AG10803 (cell line): ENCODE results near the gene MYO5B.

Experiments
- DNase-seq: peaks from one replicate; pipeline ENCODE4 v3.0.0; 2010; ENCODE audit warnings: low read depth
- H3K4me3 ChIP-seq: 2 replicates; pipeline ENCODE4 v1.5.1; 2011; ENCODE audit warnings: mild to moderate bottlenecking, low read length, control low read depth
- TF ChIP-seq, protein P1 (sequence below): conservative IDR thresholded peaks from 2 replicates; pipeline ENCODE4 v1.5.1; 2011; ENCODE audit warnings: mild to moderate bottlenecking, low read length, control low read depth, inconsistent platforms

The MYO5B gene

DNA sequence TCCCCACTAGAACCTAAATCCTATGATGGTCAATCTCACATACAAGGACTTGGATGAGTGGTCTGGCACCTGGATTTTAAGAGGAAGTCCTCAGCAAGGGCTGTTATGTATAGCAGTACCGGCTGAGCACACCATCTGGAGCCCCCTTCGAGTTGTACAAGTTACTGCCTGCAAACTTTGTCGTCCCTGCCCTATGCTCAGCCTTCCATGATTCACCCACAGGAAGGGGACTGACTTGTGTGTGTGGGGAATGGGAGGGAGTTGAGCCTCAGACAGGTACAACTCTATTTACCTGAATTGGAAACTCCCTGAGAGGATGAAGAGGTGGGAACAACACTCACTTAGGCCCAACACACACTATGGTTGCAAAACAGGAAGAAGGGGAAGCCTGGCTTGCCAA lies 186.6 kb downstream of the MYO5B start:
- TF ChIP-seq, protein P1, sequence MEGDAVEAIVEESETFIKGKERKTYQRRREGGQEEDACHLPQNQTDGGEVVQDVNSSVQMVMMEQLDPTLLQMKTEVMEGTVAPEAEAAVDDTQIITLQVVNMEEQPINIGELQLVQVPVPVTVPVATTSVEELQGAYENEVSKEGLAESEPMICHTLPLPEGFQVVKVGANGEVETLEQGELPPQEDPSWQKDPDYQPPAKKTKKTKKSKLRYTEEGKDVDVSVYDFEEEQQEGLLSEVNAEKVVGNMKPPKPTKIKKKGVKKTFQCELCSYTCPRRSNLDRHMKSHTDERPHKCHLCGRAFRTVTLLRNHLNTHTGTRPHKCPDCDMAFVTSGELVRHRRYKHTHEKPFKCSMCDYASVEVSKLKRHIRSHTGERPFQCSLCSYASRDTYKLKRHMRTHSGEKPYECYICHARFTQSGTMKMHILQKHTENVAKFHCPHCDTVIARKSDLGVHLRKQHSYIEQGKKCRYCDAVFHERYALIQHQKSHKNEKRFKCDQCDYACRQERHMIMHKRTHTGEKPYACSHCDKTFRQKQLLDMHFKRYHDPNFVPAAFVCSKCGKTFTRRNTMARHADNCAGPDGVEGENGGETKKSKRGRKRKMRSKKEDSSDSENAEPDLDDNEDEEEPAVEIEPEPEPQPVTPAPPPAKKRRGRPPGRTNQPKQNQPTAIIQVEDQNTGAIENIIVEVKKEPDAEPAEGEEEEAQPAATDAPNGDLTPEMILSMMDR = no peak
- no peak overlapping the region for H3K4me3 ChIP-seq
- no peak for DNase-seq

DNA sequence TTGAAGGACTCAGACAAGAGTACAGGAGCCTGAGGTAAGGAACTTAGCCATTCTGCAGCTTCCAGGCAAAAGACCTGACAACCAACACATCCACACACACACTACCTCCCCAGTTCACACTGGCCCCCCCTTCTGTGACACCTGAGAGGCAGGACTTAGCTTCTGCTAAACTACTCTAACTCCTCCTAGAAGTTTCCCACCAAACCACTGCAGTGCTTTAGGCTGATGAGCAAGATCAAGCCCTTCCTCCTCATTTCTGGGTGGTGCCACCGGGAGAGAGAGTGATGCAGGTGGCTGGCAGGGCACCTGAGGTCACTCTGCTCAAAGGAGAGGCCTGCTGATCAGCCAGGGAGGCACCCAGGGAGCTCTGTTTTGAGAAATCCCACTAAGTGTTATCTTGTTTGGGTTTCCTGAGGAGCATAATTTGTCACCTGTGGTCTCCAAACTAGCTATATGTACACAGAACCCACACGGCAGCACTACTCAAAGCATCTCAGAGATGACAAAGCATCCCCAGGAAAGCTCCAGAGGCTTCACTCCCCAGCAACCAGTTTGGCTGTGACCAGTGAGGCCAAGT lies 188.4 kb downstream of the MYO5B start:
- H3K4me3 ChIP-seq = no peak overlapping the region
- TF ChIP-seq, protein P1 = no peak
- no peak for DNase-seq

DNA sequence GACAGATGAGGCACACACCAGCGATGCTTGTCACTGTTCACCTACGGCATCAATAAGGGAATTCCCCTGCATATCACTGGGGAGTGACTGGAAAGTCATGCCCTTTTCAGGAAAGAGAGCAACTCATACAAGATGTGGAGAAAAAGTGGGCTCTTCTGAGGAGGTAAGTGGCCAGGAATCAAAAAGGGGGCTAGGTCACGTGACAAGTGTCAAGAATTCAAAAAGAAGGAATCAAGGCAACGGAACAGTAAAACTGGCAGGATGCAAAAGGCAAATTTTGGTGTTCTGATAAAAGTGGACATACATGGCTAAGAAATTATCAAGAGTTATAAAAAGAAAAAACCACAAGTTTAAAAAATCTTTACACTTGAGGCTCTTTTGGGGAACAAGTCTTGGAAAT lies 190.9 kb downstream of the MYO5B start:
- no peak overlapping the region for H3K4me3 ChIP-seq
- DNase-seq = no peak
- TF ChIP-seq, protein P1 = no peak

DNA sequence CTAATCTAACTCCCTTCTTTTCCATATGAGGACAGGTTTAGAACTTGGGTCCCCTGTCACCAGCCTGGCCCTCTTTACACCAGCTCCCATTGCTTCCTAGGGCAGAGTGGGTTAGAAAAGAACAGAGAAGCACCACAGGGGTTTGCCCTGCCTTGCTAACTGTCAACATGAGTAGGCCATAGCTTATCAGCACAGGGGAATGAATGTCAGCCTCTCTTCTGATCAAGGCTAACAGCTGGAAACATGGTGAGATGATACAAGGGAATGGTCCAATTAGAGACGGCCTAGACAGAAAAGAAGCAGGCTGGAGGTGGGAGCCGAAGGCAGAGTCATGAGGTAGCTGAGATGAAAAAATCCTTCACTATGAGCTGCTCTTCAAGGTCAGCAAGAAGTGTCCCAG lies 192.2 kb downstream of the MYO5B start:
- no peak for DNase-seq
- TF ChIP-seq, protein P1 = no peak

DNA sequence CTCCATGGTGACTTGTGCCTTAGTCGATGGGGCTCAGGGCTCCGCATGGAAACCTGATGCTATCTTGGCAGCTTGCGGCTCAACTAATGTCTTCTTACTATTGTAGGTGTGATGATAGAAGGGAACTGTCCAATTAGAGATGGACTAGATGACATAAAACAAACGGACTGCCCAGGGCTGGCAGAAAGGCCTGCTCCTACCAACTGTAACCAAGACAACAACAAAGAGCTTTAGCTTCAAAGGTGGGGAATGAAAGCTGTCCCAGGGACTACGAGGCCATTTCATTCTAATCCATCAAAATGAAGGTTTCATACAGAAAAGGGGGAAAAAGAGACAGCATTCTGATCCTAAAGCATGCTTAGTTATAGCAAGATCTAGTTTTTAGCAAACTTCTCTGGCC lies 194.7 kb downstream of the MYO5B start:
- no peak for DNase-seq
- no peak overlapping the region for H3K4me3 ChIP-seq
- TF ChIP-seq, protein P1 = no peak

More for the DNA sequence above, 192.2 kb downstream of the MYO5B start:
- H3K4me3 ChIP-seq = no peak overlapping the region

DNA sequence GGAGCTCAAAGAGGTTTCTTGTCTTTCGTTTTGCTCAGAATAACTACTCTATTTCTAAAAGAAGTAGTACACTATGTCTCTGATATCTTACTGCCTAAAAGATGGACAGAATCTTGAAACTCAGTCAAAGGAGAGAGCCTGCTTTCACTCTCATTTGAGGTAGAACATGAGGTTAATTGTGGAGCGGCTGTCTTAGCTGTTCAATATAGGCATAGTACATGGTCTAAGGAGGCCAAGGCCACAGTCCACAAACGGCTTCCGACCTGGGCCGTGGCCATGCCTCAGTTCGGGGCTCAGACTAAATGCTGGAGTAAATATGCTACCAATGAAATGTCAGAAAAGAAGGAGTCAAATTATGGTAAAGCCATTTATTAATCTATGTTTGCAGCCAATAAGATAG lies 195.8 kb downstream of the MYO5B start:
- TF ChIP-seq, protein P1 = no peak
- DNase-seq = no peak
- H3K4me3 ChIP-seq = no peak overlapping the region

DNA sequence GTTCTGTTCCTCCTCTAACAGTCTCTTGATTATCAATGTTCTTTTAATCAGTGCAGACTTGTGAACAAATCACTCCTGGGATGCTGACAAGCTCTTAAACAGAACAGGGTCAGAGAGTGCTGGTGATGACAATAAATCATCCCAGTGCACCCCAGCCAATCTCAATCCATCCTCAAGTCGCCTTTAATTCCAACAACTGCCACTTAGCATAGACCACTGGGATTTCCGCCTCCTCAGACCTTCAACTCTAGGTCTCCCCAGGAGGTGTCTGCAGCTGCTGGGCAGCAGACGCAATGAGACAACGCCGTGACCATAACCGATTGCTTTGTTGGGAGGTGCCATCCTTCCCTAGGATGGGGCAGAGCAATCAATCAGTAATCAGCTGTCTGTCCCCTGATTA lies 197.4 kb downstream of the MYO5B start:
- no peak overlapping the region for H3K4me3 ChIP-seq
- TF ChIP-seq, protein P1 = no peak
- no peak for DNase-seq
